GM21381 (cell line): ENCODE results near the gene ELMO3.

ENCODE experiments used
- ATAC-seq: cut with Tn5 transposase; IDR thresholded peaks from one replicate; pipeline ENCODE4 v1.9.1; 2021; ENCODE audit warnings: mild to moderate bottlenecking, moderate library complexity; ENCODE audit not compliant: unreplicated experiment

The ELMO3 gene

GRCh38 chr16:67196881-67197280, 2.0 kb upstream of the ELMO3 start:
- no peak for ATAC-seq

- ATAC-seq: no peak
Observed at GRCh38 chr16:67197704-67198103, 1.2 kb upstream of the ELMO3 start.

- ATAC-seq: no peak
Observed at GRCh38 chr16:67198238-67198734, 645 bp upstream of the ELMO3 start.

GRCh38 chr16:67199808-67200198, 872 bp downstream of the ELMO3 start:
- ATAC-seq: no peak

GRCh38 chr16:67200491-67200890, 1.6 kb downstream of the ELMO3 start:
- ATAC-seq: no peak

- ATAC-seq: no peak
Observed at GRCh38 chr16:67201411-67202345, 2.7 kb downstream of the ELMO3 start.

GRCh38 chr16:67202426-67202825, 3.5 kb downstream of the ELMO3 start:
- ATAC-seq: no peak

- ATAC-seq: no peak
Observed at GRCh38 chr16:67202956-67203493, 4.1 kb downstream of the ELMO3 start.

- no peak for ATAC-seq
Observed at GRCh38 chr16:67204076-67204475, 5.1 kb downstream of the ELMO3 start.

- no peak for ATAC-seq
Observed at GRCh38 chr16:67206129-67206837, 7.4 kb downstream of the ELMO3 start.

GRCh38 chr16:67206838-67207248, 7.9 kb downstream of the ELMO3 start:
- no peak for ATAC-seq

GRCh38 chr16:67207249-67208091, 8.5 kb downstream of the ELMO3 start:
- no peak for ATAC-seq

- ATAC-seq: no peak
Observed at GRCh38 chr16:67208154-67208896, 9.4 kb downstream of the ELMO3 start.

- no peak for ATAC-seq
Observed at GRCh38 chr16:67209565-67209964, 10.6 kb downstream of the ELMO3 start.

- ATAC-seq: no peak
Observed at GRCh38 chr16:67210069-67210937, 11.4 kb downstream of the ELMO3 start.

- ATAC-seq: no peak
Observed at GRCh38 chr16:67211674-67212073, 12.7 kb downstream of the ELMO3 start.

- ATAC-seq: no peak
Observed at GRCh38 chr16:67212766-67213165, 13.8 kb downstream of the ELMO3 start.

- no peak for ATAC-seq
Observed at GRCh38 chr16:67213197-67214019, 14.5 kb downstream of the ELMO3 start.
